ENCODE results near the gene NHSL2.

Gene NHSL2

GRCh38 chrX:71992711-71993110, 82.1 kb downstream of the NHSL2 start:
- POLR2A ChIA-PET (ENCODE audit: low non-redundant PET): no interaction called here
- CTCF ChIA-PET: interaction anchor here (0.6 kb wide), 1 partner anchor 340 kb away, joined by 5 read pairs; no protein-coding TSS in a partner anchor
- TF ChIP-seq CTCF (conservative IDR thresholded peaks at IDR 0.05; ENCODE audit: low read depth): no peak
- DNase-seq (ENCODE audit: low spot score): no peak
- H3K27ac ChIP-seq: no peak overlapping the region

GRCh38 chrX:71993371-71993770, 82.7 kb downstream of the NHSL2 start:
- ChIA-PET POLR2A (ENCODE audit: low non-redundant PET) (no interaction called here), CTCF (no interaction called here)
- H3K27ac ChIP-seq: no peak overlapping the region
- no peak for DNase-seq (ENCODE audit: low spot score)
- TF ChIP-seq CTCF (conservative IDR thresholded peaks at IDR 0.05; ENCODE audit: low read depth): no peak

GRCh38 chrX:71994601-71995000, 84.0 kb downstream of the NHSL2 start:
- TF ChIP-seq CTCF (conservative IDR thresholded peaks at IDR 0.05; ENCODE audit: low read depth): no peak
- DNase-seq (ENCODE audit: low spot score): no peak
- POLR2A ChIA-PET (ENCODE audit: low non-redundant PET): no interaction called here
- H3K27ac ChIP-seq: no peak overlapping the region
- CTCF ChIA-PET: no interaction called here

GRCh38 chrX:71995122-71995521, 84.5 kb downstream of the NHSL2 start:
- H3K27ac ChIP-seq: no peak overlapping the region
- ChIA-PET CTCF (no interaction called here), POLR2A (ENCODE audit: low non-redundant PET) (no interaction called here)
- DNase-seq (ENCODE audit: low spot score): no peak
- TF ChIP-seq CTCF (conservative IDR thresholded peaks at IDR 0.05; ENCODE audit: low read depth): no peak

- TF ChIP-seq CTCF (conservative IDR thresholded peaks at IDR 0.05; ENCODE audit: low read depth): no peak
- H3K27ac ChIP-seq: no peak overlapping the region
- ChIA-PET POLR2A (ENCODE audit: low non-redundant PET) (no interaction called here), CTCF (no interaction called here)
- DNase-seq (ENCODE audit: low spot score): no peak
These were observed 85.5 kb downstream of the NHSL2 start for GRCh38 chrX:71996136-71996535.

GRCh38 chrX:71996826-71997225, 86.2 kb downstream of the NHSL2 start:
- H3K27ac ChIP-seq: no peak overlapping the region
- ChIA-PET POLR2A (ENCODE audit: low non-redundant PET) (no interaction called here), CTCF (interaction anchor here (0.6 kb wide), 1 partner anchor 9 kb away, joined by 3 read pairs; no protein-coding TSS in a partner anchor)
- DNase-seq (ENCODE audit: low spot score): no peak
- TF ChIP-seq CTCF (conservative IDR thresholded peaks at IDR 0.05; ENCODE audit: low read depth): no peak

- CTCF ChIA-PET: no interaction called here
- TF ChIP-seq CTCF (conservative IDR thresholded peaks at IDR 0.05; ENCODE audit: low read depth): no peak
- POLR2A ChIA-PET (ENCODE audit: low non-redundant PET): no interaction called here
- H3K27ac ChIP-seq: no peak overlapping the region
- no peak for DNase-seq (ENCODE audit: low spot score)
These were observed 86.7 kb downstream of the NHSL2 start for GRCh38 chrX:71997320-71997719.

All from RWPE1 (cell line).